ENCODE results near the gene HBP1.

GRCh38 chr7:107196834-107197610, 28.2 kb downstream of the HBP1 start:
- TF ChIP-seq FOS (IDR thresholded peaks at IDR 0.05; ENCODE audit: low read depth, low read length) = no peak
- TF ChIP-seq CTCF (conservative IDR thresholded peaks at IDR 0.05; ENCODE audit: low read depth, low read length) = no peak
- TF ChIP-seq POLR2A (IDR thresholded peaks at IDR 0.05; ENCODE audit: low read depth, low read length) = no peak
- no peak for TF ChIP-seq RAD21 (IDR thresholded peaks at IDR 0.05; ENCODE audit: low read length)
- TF ChIP-seq MAZ (IDR thresholded peaks at IDR 0.05; ENCODE audit: borderline replicate concordance, low read depth, low read length) = no peak
- no peak for TF ChIP-seq ELK1 (IDR thresholded peaks at IDR 0.05; ENCODE audit: borderline replicate concordance, low read depth, low read length)
- no peak for TF ChIP-seq USF2 (IDR thresholded peaks at IDR 0.05; ENCODE audit: low read depth, low read length)
- TF ChIP-seq SMC3 (IDR thresholded peaks at IDR 0.05; ENCODE audit: low read depth, low read length) = no peak
- no peak for TF ChIP-seq BHLHE40 (IDR thresholded peaks at IDR 0.05; ENCODE audit: low read depth, low read length)
- no peak for TF ChIP-seq CEBPB (IDR thresholded peaks at IDR 0.05; ENCODE audit: low read depth, low read length)
- no peak for TF ChIP-seq RCOR1 (IDR thresholded peaks at IDR 0.05; ENCODE audit: insufficient replicate concordance, low read length)

Data from IMR-90 (cell line).